GM21367 (cell line): ENCODE measurements around the gene TGFBR3.

Source experiments
- ATAC-seq: cut with Tn5 transposase; IDR thresholded peaks from one replicate; pipeline ENCODE4 v1.9.1; 2021; ENCODE audit not compliant: unreplicated experiment

The TGFBR3 gene

DNA sequence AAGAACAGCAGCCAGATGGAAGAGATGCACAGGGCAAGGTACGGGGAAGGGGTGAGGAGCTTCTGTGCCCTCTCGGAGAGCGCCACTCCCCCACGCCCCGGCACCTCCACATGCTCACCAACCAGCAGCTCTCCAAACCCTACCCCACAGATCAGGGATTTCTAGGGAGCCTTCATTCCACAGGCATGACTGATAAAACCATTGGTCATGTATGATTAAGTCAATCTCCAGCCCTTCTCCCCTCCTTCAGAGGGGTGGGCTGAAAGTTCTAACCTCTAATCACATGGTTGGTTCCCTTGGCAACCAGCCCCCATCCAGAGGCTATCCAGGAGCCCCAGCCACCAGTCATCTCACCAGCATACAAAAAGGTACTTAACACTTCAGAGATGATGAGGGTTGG is 144.7 kb downstream of the TGFBR3 start:
- no peak for ATAC-seq

DNA sequence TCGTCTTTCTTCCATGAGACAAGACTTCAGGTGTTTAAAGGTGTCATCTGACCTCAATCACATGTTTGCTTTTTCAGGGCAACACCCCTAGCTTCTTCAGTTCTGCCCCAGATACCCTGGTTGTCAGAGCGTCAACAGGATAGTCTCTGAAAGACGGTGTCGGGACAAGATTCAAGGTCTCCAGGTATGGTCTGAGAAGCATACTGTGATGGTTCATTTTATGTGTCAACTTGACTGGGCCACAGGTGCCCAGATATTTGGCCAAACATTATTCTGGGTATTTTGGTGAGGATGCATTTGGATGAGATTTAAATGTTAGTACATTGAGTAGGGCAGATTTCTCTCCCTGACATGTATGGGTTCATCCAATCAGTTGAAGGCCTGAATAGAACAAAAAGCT is 148.3 kb downstream of the TGFBR3 start:
- ATAC-seq: no peak

DNA sequence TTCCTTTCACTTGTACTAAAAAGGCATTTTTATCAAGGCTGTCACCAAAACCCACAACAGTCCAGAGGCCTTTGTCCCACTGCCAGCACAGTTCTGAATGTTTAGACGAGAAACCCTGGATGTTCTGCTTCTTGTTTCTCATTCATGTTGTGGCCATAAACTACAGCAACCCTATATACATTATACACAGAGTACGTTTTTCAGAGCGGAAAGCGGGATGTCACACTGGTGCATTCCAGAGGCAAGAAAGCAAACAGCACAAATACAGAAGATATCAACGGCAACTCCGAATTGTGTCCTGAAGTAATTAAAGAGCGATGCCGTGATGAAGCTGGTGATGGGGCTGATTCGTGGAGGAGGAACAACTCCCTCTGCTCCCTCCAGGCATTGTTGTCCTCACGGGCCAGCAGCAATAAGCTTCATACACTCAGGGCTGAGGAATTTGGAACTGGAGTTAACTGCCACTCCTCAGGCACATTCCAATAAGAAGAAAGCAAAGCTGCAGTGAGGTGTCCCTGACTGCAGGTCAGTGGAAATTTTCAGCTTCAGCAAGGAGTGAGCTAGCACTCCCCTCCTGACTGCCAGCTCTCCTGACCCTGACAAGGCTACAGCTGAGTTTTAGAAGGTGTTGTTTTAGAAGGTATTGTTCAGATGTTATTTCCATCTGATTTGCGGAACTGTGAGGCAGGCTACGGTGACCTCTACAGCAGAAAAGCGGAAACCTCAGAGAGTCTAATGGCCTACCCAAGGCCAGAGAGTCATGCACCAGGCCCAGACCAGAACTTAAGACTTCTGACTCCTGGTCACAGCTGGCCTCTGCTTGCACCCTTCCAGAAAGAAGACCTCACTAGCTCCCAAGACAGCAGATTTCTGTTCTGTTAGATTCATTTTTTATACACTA is 149.0 kb downstream of the TGFBR3 start:
- ATAC-seq: no peak

DNA sequence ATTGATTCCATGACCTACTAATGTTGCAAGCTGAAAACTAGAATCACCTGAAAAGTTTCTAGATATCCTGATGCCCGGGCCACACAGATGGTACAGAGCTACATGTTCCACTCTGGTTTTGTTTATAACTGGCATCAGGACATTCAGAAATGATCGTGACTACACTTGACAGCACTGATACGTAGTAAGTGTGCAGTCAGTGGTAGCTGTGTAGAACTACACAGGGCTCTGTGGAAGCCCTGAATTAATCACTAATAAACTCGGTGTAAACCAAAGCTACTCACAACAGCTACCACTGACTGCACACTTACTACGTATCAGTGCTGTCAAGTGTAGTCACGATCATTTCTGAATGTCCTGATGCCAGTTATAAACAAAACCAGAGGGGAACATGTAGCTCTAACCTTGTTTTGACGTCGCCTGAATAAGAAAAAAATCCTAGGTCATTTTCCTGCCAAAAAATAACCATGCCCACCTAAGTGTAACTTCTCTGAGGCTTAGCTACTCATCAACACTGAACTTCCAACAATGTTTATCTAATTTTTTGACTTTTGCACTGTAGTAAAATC is 149.7 kb downstream of the TGFBR3 start:
- ATAC-seq: no peak

DNA sequence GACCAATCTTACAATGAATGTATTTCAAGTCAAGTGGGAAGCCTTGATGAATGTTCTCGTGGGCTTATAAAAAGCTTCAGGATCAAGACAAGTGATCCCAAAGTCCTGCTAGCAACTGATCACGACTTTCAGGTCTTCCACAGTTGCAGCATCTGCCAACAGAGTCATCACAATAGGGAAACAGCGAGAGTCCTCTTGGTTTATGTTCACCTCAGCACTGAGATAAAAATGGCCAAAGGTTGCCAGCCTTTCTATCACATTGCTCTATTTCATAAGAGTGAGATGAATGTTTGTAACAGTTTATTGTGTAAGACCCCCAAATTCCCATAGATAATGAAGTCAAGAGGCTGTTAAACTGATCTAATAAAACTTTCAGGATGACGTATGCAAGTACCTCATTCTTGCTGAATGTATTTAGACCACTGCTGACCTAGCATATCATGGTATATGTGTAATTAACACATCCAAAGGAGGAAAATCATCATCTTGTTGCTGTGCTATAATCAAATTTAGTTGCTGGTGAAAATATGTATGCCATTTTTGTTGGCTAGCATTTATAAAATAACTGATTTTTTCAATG is 150.6 kb downstream of the TGFBR3 start:
- no peak for ATAC-seq

DNA sequence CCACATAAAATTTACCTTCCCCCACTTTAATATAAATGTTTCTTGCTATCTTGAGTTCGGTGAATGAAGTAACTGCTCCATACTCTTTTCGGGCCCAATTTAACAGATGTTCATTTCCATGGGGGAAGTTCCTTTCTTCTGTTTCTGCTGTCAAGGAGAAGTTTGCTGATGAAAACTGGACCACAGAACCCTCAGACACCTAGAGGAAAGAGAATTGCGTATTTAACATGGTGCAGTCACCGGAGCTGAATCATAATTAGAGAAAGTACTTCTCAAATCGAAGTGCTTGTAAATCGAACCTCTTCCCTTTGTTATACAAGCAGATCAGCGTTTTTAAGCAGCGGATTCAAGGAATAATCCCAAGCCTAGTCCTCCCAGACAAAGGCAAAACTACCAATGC is 151.2 kb downstream of the TGFBR3 start:
- no peak for ATAC-seq

DNA sequence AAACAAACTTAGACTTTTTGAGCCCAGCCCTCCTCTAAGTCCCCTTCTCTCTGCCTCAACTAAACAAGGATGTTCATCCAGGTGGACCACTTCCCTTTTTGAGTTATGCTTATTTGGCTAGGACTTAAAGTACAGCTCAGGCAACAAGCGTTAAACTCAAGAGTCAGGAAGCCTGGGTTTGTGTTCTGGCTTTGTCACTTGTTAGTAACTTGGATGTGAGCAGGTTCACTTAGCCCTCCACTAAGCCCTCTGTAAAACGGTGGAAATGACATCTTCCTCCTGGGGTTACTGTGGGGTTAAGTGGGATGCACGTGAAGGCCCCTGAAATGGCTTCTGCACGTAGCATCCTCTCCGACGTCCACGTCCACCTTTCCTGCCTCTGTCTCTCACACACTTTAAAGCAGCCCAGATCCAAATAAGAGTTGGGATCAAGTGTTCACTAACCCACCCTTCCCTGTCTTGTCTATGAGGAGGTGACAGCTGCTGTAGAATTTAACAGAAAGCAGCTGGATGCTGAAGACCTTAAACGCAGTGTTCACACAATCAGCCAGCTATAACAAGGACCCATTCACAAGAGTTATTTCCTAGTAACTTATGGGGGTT is 152.7 kb downstream of the TGFBR3 start:
- ATAC-seq: no peak

DNA sequence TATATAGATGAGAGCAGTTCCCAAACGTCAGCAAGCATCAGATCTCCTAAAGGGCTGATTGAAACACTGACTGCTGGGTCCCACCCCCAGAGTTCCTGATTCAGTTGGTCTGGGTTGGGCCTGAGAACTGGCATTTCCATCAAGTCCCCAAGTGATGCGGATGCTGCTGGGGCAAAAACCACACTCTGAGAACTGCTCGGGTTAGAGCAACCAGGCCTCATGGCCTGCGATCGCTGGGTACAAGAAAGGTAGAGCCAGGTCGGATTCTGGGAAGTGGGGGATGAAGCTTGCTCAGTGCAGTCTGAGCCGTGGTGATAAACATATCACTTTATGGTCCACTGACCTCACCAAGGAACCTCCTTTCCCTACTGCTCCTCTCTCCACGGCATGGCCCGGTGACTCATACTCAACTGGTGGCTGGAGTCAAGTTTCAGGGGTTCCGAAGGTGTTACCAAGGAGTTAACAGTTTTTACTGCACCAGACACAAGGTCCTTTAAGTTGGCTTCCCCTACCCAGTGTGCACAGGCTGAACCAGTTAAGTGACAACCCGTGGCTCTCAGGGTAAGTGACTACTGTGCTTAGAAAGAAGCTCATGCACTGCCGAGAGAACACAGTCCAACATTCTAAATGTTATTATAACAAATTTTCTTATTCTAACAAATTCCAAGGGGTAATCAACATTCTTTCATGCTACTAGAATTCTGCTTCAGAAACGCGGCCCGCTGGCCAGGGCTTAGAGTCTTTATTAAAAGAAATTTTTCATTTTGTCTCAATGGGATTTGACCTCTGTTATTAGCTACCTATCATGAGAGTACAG is 153.5 kb downstream of the TGFBR3 start:
- no peak for ATAC-seq

DNA sequence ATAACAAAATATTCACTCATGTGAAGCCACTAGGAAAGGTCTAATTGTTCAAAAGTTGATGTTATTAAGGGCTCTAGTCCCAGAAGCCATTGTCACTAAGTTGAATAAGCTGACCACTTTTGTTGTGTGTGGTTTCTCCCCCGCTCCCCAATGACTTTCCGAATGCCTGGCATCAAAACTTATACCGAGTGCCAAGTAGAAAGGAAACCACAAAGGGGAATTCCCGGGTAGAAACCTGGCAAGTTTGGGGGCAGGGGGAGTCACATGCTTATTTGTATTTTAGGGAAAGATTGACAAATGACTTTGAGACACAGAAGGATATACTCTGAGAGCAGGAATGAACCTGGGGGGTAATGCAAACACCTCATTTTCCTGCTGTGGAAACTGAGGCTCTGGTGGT is 154.1 kb downstream of the TGFBR3 start:
- no peak for ATAC-seq

DNA sequence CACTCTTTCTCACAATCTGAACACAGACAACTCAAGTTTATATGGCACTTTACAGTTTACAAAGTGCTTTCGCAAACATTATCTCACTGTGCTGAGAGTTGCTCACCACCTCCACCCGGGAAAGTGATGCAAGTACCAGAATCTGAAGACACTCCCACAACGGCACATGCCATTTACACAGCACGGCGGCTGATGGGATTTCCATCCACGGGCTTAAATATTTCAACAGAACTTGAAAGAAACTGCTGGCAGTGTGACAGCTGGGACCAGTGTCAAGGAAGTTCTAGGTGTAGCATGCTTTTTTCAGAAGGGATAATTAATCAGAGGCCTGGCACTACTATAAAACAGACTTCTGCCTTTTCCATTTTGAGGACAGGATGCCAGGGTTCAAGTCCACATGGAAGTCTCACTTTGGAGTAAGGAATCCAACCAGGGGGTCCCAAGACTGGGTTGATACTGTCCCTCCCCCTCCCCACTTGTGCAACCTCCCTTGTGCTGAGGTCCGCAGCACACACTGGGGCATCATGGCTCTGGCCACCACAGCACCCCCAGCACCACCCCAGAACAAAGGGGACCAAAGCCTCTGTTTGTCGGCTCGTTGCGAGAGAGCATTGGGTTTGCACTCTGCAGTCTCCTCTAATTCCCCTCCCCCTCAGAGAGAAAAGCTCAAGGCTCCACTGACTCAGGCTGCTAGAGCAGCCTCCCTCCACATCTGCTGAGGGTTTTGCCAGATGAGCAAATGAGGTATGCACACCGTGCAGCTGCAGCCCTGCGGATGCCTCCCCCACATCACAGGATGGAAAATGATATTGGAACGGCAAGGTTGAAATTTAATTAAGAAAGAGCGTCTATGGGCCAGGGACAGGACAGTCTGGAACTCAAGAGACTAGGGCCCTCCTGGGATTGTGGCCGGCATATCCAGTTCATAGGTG is 154.9 kb downstream of the TGFBR3 start:
- ATAC-seq: peak; percentile 44

DNA sequence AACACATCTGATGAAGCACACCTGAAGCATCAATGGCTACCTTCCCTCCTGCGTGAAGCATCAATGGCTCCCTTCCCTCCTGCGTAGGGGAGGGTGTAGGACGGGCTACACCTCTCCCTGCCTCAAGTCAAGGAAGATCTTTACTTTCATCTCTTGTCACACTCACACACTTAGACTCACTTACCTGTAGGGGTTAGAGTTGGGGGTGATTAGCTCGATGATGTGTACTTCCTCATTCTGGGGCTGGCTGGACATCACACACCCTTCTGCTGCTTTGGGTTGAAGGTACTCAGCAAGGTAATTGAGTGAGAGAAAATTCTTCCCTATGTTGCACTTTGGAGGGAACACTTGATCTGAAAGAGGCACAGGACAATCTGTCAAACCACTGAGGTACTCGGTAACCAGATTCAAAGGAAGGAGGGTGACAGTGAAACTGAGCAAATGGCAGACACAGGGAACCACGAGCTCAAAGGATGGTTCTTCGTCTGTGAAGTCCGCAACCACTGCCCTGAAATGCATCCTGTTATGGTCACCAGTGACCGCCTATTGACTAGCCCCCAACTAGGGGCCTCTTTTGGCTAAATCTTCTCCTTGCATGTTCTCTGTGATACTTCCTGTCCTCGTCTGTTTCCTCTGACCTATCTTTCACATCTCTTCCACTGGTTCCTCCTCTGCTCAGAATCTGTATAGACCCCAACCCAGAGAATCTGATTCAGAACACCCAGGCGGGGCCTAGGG is 156.2 kb downstream of the TGFBR3 start:
- ATAC-seq: no peak

DNA sequence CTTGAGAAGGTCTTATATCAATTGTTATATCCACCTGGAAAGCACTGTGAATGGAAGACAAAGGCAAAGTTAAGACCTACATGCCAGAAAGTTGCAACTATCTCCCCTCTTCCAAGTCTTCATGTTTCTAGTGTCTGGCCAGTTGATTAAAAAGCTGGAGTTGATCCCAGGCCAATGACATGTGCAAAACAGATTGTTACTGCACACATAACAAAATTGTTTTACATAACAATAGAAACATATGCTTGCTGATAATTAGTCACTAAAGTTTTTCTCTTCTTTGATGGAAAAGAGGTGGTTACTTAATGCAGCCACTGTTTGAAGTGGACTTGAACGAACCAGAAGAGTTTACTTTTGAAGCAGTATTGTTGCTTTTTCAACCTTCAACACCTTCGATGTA is 158.2 kb downstream of the TGFBR3 start:
- no peak for ATAC-seq

DNA sequence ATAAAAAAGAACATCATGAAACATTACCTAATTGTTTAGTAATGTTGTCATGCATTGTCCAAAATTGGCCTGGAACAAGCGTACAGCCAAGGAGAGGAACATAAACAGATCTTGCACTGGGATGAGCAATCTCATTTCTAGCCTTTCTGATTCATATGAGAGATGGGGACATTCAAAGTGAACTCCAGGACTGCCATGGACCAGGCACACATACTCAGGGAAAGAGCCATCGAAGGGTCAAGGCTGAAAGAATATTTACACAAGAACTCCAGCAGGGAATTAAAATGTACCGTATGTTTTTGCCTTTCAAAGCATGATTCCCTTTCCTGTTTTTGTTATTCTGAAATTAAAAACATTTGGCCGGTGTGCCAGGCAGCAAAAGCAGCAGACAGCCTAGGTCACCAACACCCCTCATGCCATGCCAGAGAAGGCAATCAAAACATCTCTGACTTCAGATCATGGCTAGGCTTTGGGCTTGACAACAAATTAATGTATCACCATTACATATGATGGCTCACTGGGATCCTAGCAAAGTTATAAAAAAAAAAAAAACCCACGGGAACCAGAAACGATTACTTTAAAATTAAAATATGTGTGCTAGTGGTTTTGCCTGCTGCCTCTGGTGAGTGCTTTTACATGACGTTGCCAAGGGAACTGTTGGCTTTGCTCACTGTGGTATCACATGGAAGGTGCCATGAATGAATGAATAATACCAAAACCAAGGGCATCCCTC is 159.8 kb downstream of the TGFBR3 start:
- no peak for ATAC-seq

DNA sequence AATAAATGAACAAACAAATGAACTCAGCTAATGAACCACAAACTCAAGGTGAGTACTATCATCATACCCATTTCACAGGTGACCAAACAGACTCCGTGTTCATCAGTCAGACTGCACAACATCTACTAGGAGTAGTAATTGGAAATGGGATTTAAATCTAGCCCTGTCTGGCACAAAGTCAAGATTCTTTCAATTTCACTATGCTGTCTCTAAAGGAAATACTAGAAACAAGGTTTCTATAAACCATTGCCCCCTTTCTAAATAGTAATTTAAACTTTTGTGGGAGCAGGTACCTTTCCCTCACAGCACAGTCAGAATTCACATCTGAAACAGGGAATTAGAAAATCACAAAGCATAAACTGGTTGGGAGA is 160.3 kb downstream of the TGFBR3 start:
- no peak for ATAC-seq

DNA sequence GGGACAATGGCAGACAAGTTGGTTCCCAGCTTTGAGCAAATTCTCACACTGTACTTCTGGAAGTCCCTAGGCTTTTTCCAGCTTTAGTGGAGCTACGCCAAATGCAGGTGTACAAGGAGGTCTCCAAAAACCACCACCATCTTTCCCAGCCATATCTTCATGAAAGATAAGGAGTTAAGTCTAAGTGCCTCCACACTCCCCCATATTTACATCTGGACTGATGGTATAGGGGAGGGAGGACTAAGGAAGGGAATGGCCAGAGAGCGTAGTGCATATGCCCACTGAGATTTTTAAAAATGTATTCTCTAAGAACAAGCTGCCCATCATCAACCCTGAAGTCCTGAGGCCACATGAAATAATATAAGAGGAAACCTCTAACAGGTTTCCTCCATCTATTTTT is 161.3 kb downstream of the TGFBR3 start:
- ATAC-seq: no peak

DNA sequence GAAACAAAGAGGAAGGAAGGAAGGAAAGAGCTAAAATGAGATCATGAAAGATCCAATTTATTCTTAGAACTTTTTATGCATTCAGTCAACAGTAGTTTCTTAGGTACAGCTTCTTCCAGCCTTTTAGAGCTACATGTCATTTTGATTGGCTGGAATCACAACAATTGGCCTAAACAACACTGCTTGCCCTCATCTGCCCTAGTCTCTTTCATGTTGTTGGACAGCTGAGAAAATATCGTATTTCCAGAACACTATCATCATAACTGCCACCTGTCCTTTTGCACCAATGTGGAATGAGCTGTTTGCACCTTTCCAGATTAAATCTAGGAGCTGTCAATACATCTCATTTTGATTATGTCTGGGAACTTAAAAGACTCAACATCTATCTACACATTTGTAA is 161.7 kb downstream of the TGFBR3 start:
- no peak for ATAC-seq

DNA sequence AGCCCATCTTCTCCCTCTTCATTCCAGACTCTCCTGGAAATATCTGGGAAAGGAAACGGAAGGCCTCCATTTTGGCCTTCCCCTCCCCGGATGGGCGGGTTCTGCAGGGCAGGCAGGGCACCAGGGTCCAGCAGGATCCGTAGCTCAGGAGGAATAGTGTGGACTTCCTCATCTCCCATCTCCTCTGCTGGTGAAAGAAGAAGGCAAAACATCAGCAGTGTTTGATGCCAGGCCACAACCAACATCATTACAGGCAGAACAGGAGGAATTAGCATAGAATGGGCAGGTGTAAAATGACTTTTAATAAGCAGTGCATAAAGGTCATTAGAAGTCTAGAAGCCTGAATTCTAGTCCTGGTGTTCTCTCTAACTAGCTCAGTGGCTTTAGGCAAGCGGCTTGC is 165.9 kb downstream of the TGFBR3 start:
- ATAC-seq: no peak

DNA sequence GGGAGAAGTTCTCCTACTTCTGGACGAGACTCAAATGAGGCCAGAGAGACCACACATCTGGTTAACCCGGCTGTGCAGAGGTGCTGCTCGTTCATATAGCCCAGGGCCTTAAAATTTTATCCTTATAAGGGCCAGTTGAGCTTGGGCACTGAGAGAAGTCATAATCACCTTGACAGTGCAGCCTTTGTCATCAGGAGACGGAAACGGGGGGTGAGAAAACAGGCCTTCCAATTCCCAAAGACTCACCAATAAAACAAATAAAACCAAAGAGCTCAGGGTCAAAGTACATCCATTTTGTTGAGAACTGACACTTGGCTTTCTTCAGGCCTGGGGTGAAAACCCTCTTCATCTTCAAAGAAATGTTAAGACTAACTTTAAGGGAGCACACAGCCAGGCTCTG is 167.1 kb downstream of the TGFBR3 start:
- ATAC-seq: no peak

DNA sequence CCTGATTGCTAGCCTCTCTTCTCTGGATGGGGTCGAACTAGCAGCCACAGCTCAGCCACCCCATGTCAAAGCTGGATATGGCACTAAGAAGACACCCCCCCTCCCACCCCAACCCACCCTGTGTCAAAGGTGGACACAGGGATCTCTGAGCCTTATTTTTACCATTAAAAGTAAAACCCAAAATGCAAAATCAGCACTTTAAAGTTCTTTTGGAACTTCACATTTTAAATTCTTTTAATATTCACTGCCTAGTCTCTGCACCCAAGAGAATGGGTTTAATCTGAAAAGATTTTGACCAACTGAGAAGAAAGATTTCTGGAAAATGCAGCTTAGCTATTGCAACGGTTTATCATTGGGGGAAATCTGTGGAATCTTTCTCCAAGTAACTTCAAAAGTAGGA is 167.6 kb downstream of the TGFBR3 start:
- ATAC-seq: no peak
